PC-9 (cell line): ENCODE results near the gene TRIM7. TPM values are rescaled to one million over a fixed set of nuclear protein-coding genes. Genes with fewer than 3 reads are reported as not detected.

Experiments
- BruUV-seq: library from RNA; stranded (reverse); fragments of 400-500 nt; replicated peaks from 2 replicates; lab custom pipeline; 2021; lab: Mats Ljungman, UMichigan
- CTCF ChIA-PET: fragments of 300-600 bp; sonication (Branson Sonifier 250); formaldehyde crosslinking; loops from one replicate; lab custom pipeline; 2022; ENCODE audit warnings: antibody characterized with exemption; lab: Charles Lee
- POLR2A ChIA-PET: fragments of 300-600 bp; sonication (Branson Sonifier 250); formaldehyde crosslinking; loops from one replicate; lab custom pipeline; 2022; ENCODE audit warnings: antibody characterized with exemption; ENCODE audit not compliant: unreplicated experiment; lab: Charles Lee
- DNase-seq, 2 experiments: peaks; one replicate each; pipeline versions ENCODE4 v3.0.0 to v3.0.0-alpha.2; 2015 to 2022; ENCODE audit warnings: mixed read lengths in 1 of 2
- H2AFZ ChIP-seq: fragments of 200-600 bp; sonication (generic); 2 replicates; pipeline ENCODE4 v1.8.1; 2017; ENCODE audit warnings: antibody characterized with exemption
- H3F3A ChIP-seq: fragments of 200-600 bp; sonication (generic); 2 replicates; pipeline ENCODE4 v1.8.1; 2017; ENCODE audit warnings: antibody characterized with exemption, mild to moderate bottlenecking, low read depth; ENCODE audit not compliant: insufficient read depth
- H3K27ac ChIP-seq: fragments of 200-600 bp; sonication (generic); 2 replicates; pipeline ENCODE4 v1.6.1; 2016; ENCODE audit warnings: mixed run types
- H3K27me3 ChIP-seq: fragments of 200-600 bp; sonication (generic); 2 replicates; pipeline ENCODE4 v1.6.1; 2016; ENCODE audit warnings: low read depth, mixed run types; ENCODE audit not compliant: insufficient read depth
- H3K36me3 ChIP-seq: fragments of 200-600 bp; sonication (generic); 2 replicates; pipeline ENCODE4 v1.6.1; 2016; ENCODE audit warnings: low read depth, mixed run types
- H3K4me1 ChIP-seq: fragments of 200-600 bp; sonication (generic); replicated peaks from 2 replicates; pipeline ENCODE4 v1.6.1; 2016; ENCODE audit warnings: mixed run types; ENCODE audit not compliant: insufficient read depth
- H3K4me2 ChIP-seq: fragments of 200-600 bp; sonication (generic); 2 replicates; pipeline ENCODE4 v1.6.1; 2017; ENCODE audit warnings: mixed run types
- H3K4me3 ChIP-seq: fragments of 200-600 bp; sonication (generic); 2 replicates; pipeline ENCODE4 v1.6.1; 2016; ENCODE audit warnings: mixed run types
- H3K79me2 ChIP-seq: fragments of 200-600 bp; sonication (generic); 2 replicates; pipeline ENCODE4 v1.6.1; 2017; ENCODE audit warnings: low read depth, mixed run types
- H3K9me2 ChIP-seq: fragments of 200-600 bp; sonication (generic); 2 replicates; pipeline ENCODE4 v1.8.1; 2017; ENCODE audit warnings: mild to moderate bottlenecking; ENCODE audit not compliant: insufficient read depth
- H3K9me3 ChIP-seq: fragments of 200-600 bp; sonication (generic); 2 replicates; pipeline ENCODE4 v1.8.1; 2016; ENCODE audit warnings: low read depth; ENCODE audit not compliant: insufficient read depth
- H4K20me1 ChIP-seq: fragments of 200-600 bp; sonication (generic); 2 replicates; pipeline ENCODE4 v1.8.1; 2017; ENCODE audit not compliant: insufficient read depth
- CTCF ChIP-seq: fragments of 200-600 bp; sonication (generic); conservative IDR thresholded peaks from 2 replicates; pipeline ENCODE4 v1.6.1; 2017; ENCODE audit warnings: mixed run types, antibody characterized with exemption, mild to moderate bottlenecking, moderate library complexity
- EZH2 ChIP-seq: fragments of 200-600 bp; sonication (generic); IDR thresholded peaks from 2 replicates; pipeline ENCODE4 v1.8.0; 2017; ENCODE audit warnings: antibody characterized with exemption, low read depth
- intact Hi-C: fragments of 100-400 bp; cut with micrococcal nuclease; formaldehyde crosslinking; loops from one replicate; pipeline ENCODE4 v1.10.0; 2022; ENCODE audit not compliant: unreplicated experiment
- total RNA-seq: library from RNA; stranded (reverse); gene quantifications from 2 replicates; pipeline ENCODE4 v1.2.3, GENCODE V29; 2021

TRIM7 gene
- total RNA-seq, 1 experiment from 2014 or later, result 9.2 TPM

DNA sequence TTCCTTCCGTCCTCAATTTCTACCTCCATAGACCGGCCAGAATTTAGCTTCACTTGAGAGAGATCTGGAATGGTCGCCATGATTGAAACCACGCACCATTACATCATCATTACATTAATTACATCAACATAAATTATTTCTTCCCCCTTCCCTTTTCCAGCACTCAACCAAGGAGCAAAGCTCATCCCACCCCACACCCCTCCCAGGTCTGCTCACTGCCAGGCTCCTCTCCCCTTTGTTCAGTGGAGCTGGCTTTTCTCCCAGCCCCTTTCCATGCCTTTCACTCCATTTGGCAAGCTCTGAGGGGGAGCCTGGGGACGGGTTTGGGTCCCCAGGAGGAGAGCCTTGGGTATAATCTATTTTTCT is 30.3 kb upstream of the TRIM7 start:
- peaks cover 51% of the 10 kb centered on the region for H4K20me1 ChIP-seq
- H3K79me2 ChIP-seq, result peaks cover 28% of the 10 kb centered on the region
- no peak for DNase-seq
- no peak overlapping the region for H3K4me3 ChIP-seq
- no peak overlapping the region for H2AFZ ChIP-seq
- intact Hi-C loops, result no loop called here
- no peaks in the 10 kb centered on the region for H3K9me3 ChIP-seq
- TF ChIP-seq CTCF (no peak), EZH2 (no peak)
- peaks cover 75% of the 10 kb centered on the region for H3F3A ChIP-seq
- peak overlapping the region; percentile 45 for H3K27ac ChIP-seq
- BruUV-seq, result TSS peak; percentile 13
- no peaks in the 10 kb centered on the region for H3K27me3 ChIP-seq
- POLR2A ChIA-PET, result interaction anchor here (0.6 to 0.7 kb wide), 2 partner anchors 11 to 375 kb away, joined by 5 to 23 read pairs; no protein-coding TSS in a partner anchor
- no peaks in the 10 kb centered on the region for H3K4me1 ChIP-seq
- no peak overlapping the region for H3K4me2 ChIP-seq
- peaks cover 41% of the 10 kb centered on the region for H3K36me3 ChIP-seq
- CTCF ChIA-PET, result interaction anchor here (0.6 kb wide), 2 partner anchors 38 to 367 kb away, joined by 3 to 9 read pairs; no protein-coding TSS in a partner anchor
- H3K9me2 ChIP-seq, result no peaks in the 10 kb centered on the region

- H3K4me3 ChIP-seq, result no peak overlapping the region
- peaks cover 36% of the 10 kb centered on the region for H3K36me3 ChIP-seq
- ChIA-PET POLR2A (interaction anchor here (0.6 kb wide), 1 partner anchor 374 kb away, joined by 23 read pairs; no protein-coding TSS in a partner anchor), CTCF (interaction anchor here (0.5 to 0.6 kb wide), 3 partner anchors 366 to 939 kb away, joined by 3 to 4 read pairs (median 3); no protein-coding TSS in a partner anchor)
- no peak for TF ChIP-seq EZH2
- no peak overlapping the region for H2AFZ ChIP-seq
- H3K27ac ChIP-seq, result peak overlapping the region; percentile 45
- no peaks in the 10 kb centered on the region for H3K4me1 ChIP-seq
- H3F3A ChIP-seq, result peaks cover 69% of the 10 kb centered on the region
- H4K20me1 ChIP-seq, result peaks cover 45% of the 10 kb centered on the region
- H3K27me3 ChIP-seq, result no peaks in the 10 kb centered on the region
- peaks cover 22% of the 10 kb centered on the region for H3K79me2 ChIP-seq
- no peaks in the 10 kb centered on the region for H3K9me3 ChIP-seq
- no peaks in the 10 kb centered on the region for H3K9me2 ChIP-seq
- no peak overlapping the region for H3K4me2 ChIP-seq
- intact Hi-C loops, result no loop called here
- no TSS peak for BruUV-seq
- DNase-seq, result no peak
Measured at GRCh38 chr5:181234455-181235306, 29.7 kb upstream of the TRIM7 start.

DNA sequence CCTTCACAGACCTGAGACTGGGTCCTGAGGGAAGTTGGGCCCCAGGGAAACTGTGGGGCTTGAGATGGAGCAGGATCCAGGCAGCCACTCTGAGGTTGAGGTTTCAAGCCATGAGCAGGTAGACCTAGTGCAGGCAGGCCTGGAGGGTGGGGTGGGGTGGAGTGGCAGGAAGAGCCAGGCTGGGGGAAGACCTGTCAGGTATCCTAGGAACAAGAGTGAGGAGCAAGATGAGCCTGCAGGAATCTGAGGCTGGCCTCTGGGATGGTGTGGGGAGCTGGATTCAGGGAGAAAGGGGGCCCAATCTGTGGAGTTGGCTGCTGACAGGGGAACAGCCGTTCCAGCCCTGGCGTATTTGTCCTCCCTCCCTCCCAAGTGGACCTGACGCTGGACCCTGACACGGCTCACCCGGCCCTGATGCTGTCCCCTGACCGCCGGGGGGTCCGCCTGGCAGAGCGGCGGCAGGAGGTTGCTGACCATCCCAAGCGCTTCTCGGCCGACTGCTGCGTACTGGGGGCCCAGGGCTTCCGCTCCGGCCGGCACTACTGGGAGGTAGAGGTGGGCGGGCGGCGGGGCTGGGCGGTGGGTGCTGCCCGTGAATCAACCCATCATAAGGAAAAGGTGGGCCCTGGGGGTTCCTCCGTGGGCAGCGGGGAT is 28.9 kb upstream of the TRIM7 start:
- H3K4me2 ChIP-seq, result no peak overlapping the region
- no peak overlapping the region for H3K27ac ChIP-seq
- intact Hi-C loops, result no loop called here
- H3K9me2 ChIP-seq, result no peaks in the 10 kb centered on the region
- CTCF ChIA-PET, result interaction anchor here (0.6 kb wide), 1 partner anchor 938 kb away, joined by 4 read pairs; no protein-coding TSS in a partner anchor
- H3K79me2 ChIP-seq, result peaks cover 16% of the 10 kb centered on the region
- POLR2A ChIA-PET, result interaction anchor here (0.6 kb wide), 1 partner anchor 11 kb away, joined by 10 read pairs; no protein-coding TSS in a partner anchor
- no TSS peak for BruUV-seq
- H2AFZ ChIP-seq, result no peak overlapping the region
- TF ChIP-seq EZH2, result no peak
- TF ChIP-seq CTCF, result no peak
- H3K4me3 ChIP-seq, result no peak overlapping the region
- peaks cover 66% of the 10 kb centered on the region for H3F3A ChIP-seq
- peaks cover 40% of the 10 kb centered on the region for H4K20me1 ChIP-seq
- H3K27me3 ChIP-seq, result no peaks in the 10 kb centered on the region
- no peak for DNase-seq
- no peaks in the 10 kb centered on the region for H3K4me1 ChIP-seq
- no peaks in the 10 kb centered on the region for H3K9me3 ChIP-seq
- peaks cover 35% of the 10 kb centered on the region for H3K36me3 ChIP-seq
